Stimulated activated CD8-positive, alpha-beta memory T cell treated with anti-CD3 and anti-CD28 coated beads, Interleukin-7, amount 100 ng/mL, for 24 hours (primary cell): ENCODE measurements around the gene PRCD.
"Not testable (repeated sequence)": the region's sequence is repeated elsewhere in the genome, so short reads cannot be mapped to it uniquely, and the experiment has no call there.

Experiments used
- DNase-seq: peaks from one replicate; pipeline ENCODE4 v3.0.0-alpha.2; 2020; ENCODE audit warnings: low read depth

The PRCD gene

GRCh38 chr17:76556765-76557367, 17.0 kb downstream of the PRCD start:
- no peak for DNase-seq

DNA sequence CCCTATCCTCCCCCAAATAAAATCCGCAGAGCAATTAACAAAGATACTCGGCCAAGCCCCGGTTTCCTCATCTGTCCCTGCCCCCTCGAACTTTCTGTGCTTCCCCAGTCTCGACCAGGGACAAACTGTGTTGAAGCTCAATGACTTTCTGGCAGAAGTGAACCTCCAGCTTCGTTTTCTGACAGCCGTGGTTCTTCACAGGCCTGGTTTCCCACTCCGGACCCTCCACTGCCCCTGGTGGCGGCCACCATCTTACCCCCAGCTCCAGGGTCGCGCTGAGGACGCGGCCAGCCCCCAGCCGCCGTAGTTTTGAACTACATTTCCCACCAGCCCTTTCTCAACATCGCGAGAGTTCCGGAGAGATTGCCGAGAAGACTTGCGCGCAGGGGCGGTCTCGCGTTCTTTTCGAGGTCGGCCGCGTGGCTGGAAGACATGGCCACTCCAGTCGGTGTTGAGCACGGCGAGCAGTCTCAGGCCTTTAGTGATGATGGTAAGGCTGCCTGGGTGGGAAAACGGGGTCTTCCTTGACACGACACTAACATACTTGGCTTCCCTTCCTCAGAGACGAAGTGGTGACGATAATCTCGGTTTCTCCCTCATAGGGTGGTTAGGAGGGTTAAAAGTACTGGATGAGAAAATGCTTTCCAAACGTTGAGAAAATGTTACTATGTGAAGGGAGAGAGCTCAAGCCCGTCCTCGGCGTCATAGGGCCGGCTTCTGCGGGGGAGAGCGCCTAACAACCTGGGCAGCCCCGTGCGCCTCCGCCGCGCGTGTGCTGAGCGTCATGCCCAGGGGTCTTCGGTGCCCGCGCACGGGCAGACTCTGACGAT, 17.7 kb downstream of the PRCD start:
- peak; percentile 82 for DNase-seq

DNA sequence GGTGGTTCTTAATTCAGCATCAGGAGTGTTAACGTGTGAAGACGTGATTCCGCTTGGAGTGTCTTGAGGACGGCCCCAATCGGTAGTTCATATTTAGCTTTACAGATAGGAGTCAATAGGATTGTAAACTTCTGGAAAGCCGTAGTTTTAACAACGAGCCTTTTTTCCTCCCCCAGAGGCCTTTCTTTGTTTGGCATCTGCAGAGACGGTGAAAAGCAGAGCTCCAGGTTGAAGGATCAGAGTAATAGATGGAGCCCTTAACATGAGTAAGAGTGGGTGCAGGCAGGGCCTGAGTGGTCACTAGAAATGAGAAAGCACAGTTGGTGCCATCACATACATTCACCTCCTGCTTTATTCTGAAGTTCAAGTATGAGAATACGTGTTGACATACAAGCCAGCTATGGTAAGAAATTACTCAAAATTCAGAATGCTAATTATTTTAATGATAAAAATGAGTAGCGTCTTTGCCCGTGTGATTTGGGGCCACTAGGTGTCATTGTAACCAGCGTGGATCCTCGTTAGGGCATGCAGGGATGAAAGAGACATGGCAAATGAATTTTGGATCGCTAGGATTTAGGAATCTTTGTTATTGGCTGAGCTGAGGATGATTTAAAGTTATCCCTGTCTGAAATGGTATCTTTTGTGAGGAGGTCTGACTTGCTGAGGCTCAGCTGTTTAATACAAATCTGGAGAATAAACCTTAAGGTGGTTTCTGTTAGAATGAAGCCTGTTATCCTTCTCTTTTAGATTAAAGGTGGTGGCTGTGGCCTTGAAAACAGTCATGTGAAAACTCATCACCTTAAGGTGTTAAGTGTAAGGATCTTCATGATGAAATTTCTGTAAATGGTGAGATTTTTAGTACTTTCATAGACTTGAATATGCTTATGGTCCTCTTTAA, 18.6 kb downstream of the PRCD start:
- no peak for DNase-seq

- not testable (repeated sequence) for DNase-seq
Observed at GRCh38 chr17:76559460-76559859, 19.6 kb downstream of the PRCD start.

DNA sequence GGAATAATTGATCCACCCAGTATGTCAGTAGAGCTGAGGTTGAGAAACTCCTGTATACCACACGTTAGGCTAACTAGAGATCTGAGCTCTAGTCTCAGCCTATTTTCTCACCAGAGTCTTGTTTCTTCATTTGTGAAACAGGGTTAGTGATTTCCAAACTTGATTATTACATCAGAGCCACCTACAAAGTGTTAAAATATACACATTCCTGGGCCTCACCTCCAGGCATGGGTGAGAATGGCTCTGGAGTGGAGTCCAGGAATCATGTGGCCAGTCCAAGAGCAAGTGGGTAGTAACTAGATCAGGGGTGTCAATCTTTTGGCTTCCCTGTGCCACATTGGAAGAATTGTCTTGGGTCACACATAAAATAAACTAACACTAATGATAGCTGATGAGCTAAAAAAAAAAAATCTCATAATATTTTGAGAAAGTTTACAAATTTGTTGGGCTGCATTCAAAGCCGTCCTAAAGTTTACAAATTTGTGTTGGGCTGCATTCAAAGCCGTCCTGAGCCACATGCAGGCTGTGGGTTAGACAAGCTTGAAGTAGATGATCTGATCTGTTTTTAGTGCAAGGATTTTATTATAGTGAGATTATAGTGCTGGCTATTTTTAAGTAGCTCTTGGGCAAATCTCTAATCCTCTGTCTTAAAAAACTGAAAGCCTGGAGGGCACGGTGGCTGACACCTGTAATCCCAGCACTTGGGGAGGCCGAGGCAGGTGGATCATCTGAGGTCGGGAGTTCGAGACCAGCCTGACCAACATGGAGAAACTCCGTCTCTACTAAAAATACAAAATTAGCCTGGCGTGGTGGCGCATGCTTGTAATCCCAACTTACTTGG, 20.4 kb downstream of the PRCD start:
- no peak for DNase-seq

GRCh38 chr17:76560877-76561221, 21.0 kb downstream of the PRCD start:
- no peak for DNase-seq

DNA sequence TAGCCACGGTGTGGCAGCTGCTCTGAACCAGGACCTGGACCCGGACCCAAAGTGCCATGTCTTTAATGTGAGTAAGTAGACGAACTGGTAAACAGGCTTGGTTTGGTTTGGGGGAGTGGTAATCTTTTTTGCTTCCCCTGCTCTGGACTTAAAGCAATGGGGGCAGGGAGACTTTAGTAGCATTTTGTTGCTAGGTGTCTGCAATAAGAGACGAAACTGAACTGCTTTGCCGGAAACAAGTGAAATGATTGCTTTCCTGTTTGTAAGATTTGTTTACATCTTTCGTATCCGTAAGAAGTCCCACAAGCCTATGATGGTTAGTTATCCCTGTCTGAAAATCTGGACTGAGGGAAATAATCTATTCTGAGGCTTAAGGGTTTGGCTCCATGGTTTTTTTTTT, 21.5 kb downstream of the PRCD start:
- no peak for DNase-seq

DNA sequence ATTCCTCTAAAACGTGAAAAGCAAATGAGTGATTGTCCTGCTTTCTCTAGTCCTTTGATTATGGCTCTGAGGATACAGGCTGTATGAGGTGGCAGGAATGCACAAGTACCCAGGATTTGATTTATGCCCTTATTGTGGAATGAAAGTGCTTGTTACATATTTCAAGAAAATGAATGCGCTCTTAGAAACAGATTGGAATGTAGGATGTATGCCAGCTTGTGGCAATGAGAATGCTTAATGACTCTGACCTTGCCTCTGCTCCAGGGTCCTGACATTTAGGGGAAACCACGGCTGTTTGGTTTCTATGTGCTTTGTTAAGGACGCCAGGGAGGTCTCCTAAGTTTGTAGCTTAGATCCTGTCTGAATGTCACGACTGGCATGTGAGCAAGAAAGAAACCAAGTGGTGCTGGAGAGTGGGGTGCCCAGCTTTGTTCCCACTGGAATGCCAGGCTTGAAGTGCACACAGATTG, 22.0 kb downstream of the PRCD start:
- DNase-seq: no peak

DNA sequence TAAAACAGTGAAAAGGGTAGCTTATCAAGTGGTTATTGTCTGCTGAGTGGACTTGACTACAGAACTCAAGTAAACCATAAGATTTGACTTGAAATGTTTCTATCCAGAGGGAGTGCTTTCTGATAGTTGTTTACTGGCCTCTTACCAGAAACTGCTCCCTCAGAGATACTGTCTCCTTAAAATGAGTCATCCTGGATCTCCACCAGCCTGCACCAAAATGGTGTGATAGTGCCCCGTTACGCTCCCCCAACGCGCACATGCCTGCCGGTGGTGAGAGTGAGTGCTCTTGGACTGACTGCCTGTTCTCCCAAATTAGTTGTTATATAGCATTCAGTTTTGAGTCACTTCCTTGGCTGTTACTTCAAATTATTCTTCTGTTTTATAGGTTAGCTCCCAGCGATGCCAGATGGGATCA, 22.9 kb downstream of the PRCD start:
- DNase-seq: no peak

GRCh38 chr17:76563359-76563758, 23.5 kb downstream of the PRCD start:
- DNase-seq: not testable (repeated sequence)

GRCh38 chr17:76564991-76565727, 25.3 kb downstream of the PRCD start:
- DNase-seq: not testable (repeated sequence)

GRCh38 chr17:76565728-76566612, 26.1 kb downstream of the PRCD start:
- no peak for DNase-seq

- no peak for DNase-seq
Observed at GRCh38 chr17:76566613-76566943, 26.7 kb downstream of the PRCD start.

DNA sequence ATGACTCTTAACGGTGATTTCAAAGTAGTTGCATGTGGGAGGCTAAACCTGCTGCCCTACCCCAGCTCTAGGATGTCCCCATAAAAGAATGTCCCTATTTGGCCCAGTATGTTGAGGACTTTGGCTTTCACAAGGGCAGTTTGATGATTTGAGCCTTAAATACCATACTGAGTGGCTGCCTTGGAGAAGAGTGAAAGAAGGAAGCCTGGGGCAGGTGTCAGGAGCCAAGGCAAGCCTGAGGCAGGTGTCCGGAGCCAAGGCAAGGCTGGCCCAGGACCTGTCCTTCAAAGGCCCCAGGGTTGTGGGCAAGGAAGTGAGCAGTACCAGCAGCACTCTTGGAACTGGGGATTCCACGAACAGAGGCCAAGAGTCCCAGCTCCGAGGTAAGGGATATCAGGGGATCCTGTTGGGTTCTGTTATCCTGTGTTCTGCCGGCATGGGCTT, 27.2 kb downstream of the PRCD start:
- no peak for DNase-seq

DNA sequence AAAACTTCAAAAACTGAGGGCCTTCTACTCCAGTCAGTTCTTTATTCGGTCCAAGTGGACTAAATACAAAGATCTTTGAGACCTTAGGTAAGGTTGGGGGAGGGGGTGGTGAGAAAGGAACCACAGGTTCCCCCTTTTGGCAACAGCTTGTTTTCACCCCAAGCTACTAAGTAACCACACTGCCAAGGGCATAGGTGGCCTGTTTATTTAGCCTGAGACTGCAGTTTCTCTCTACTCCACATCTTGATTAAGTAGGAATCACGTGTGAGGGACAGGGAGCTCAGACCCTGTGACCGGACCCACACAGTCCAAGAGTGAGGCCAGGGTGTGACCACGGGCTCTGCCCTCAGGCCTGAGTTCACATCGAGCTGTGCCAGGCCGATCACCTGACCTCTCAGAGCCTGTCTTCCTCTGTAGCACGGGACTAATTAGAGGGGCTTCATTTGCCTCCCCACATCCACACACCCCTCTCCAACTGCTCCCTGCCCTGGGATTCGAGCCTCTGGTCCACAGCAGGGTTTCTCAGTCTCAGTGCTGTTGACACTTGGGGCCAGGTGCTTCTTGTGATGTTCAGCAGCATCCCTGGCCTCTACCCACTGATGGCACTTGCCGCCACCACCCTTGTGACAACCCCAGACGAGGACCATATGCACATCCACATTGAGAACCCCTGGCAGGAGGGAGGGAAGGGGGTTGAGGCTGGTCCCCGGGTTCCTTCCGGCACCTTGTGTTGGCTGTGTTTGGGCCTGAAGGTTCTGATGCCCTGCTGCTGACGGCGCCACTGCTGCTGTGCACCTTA, 28.0 kb downstream of the PRCD start:
- DNase-seq: no peak

GRCh38 chr17:76568811-76569221, 29.0 kb downstream of the PRCD start:
- DNase-seq: no peak

- no peak for DNase-seq
Observed at GRCh38 chr17:76569607-76570279, 29.9 kb downstream of the PRCD start.

GRCh38 chr17:76570457-76570856, 30.6 kb downstream of the PRCD start:
- DNase-seq: no peak
